ENCODE measurements around the gene MYO1B. TPM values are rescaled to one million over a fixed set of nuclear protein-coding genes. Genes with fewer than 3 reads are reported as not detected.

Gene MYO1B
- polyA plus RNA-seq, 3 donors = 0.01 TPM; not detected in 2

DNA sequence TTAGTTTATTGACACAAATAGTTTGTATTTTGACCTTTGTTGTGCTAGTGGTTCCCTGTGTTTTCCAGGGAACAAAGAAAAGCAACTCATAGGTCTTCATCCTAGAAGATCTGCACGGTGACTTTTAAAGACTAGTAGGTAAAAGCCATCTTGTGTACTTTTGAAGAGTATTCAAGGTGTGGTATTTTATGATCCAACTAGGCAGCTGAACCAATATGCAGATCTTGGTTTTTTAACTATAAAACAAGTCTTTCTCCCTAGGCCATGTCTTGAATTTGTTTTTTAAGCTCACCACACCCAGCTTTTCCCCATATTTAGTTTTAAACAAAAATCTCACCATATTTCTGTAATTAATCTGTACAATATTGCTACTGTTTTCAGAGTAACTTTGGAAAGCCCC lies 30.0 kb upstream of the MYO1B start:
- Histone ChIP-seq H3K27ac (ENCODE audit: low read depth in 1 of 2, low read length in 2 of 2) (no peak overlapping the region), H4K20me1 (ENCODE audit: insufficient read depth, low read length) (no peaks in the 10 kb centered on the region), H2AFZ (ENCODE audit: insufficient read depth, low read depth, low read length, poor library complexity, severe bottlenecking) (no peak overlapping the region), H3K36me3 (replicated peaks in 1 of 2; ENCODE audit: control insufficient read depth in 1 of 2, insufficient read depth in 2 of 2, low read length in 2 of 2) (no peaks in the 10 kb centered on the region), H3K4me1 (ENCODE audit: control insufficient read depth in 1 of 2, insufficient read depth in 2 of 2, low read length in 2 of 2) (no peaks in the 10 kb centered on the region), H3K4me3 (replicated peaks in 1 of 3; ENCODE audit: low read depth in 2 of 3, low read length in 3 of 3) (no peak overlapping the region), H3K9me3 (replicated peaks in 1 of 2; ENCODE audit: control insufficient read depth in 1 of 2, insufficient read depth in 1 of 2, low read length in 2 of 2) (no peaks in the 10 kb centered on the region), H3K27me3 (ENCODE audit: control insufficient read depth in 2 of 2, insufficient read depth in 2 of 2, low read length in 2 of 2) (no peaks in the 10 kb centered on the region), H3K9ac (ENCODE audit: insufficient read depth, low read length, poor library complexity, severe bottlenecking) (no peak overlapping the region), H3K79me2 (ENCODE audit: insufficient read depth, low read length) (no peaks in the 10 kb centered on the region), H3K4me2 (replicated peaks; ENCODE audit: extremely low read depth, low read length, poor library complexity, severe bottlenecking) (no peak overlapping the region)
- Mint-ChIP-seq H3K27me3 (ENCODE audit: low read depth in 3 of 3) (peaks cover 0 to 1% (median 0%) of the 10 kb centered on the region in 3 donors), H3K4me3 (no peak overlapping the region), H3K4me1 (no peaks in the 10 kb centered on the region), H3K9me3 (peaks cover 0 to 10% (median 1%) of the 10 kb centered on the region in 7 donors), H3K36me3 (no peaks in the 10 kb centered on the region), H3K27ac (no peak overlapping the region)
- no peak for DNase-seq
- TF ChIP-seq, protein P1, sequence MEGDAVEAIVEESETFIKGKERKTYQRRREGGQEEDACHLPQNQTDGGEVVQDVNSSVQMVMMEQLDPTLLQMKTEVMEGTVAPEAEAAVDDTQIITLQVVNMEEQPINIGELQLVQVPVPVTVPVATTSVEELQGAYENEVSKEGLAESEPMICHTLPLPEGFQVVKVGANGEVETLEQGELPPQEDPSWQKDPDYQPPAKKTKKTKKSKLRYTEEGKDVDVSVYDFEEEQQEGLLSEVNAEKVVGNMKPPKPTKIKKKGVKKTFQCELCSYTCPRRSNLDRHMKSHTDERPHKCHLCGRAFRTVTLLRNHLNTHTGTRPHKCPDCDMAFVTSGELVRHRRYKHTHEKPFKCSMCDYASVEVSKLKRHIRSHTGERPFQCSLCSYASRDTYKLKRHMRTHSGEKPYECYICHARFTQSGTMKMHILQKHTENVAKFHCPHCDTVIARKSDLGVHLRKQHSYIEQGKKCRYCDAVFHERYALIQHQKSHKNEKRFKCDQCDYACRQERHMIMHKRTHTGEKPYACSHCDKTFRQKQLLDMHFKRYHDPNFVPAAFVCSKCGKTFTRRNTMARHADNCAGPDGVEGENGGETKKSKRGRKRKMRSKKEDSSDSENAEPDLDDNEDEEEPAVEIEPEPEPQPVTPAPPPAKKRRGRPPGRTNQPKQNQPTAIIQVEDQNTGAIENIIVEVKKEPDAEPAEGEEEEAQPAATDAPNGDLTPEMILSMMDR (IDR thresholded peaks at IDR 0.05) = no peak
- intact Hi-C loops (cut with micrococcal nuclease) = no loop called here
- no CpG with 5 or more reads among the region's 1 CpG for WGBS (ENCODE audit: insufficient coverage)

DNA sequence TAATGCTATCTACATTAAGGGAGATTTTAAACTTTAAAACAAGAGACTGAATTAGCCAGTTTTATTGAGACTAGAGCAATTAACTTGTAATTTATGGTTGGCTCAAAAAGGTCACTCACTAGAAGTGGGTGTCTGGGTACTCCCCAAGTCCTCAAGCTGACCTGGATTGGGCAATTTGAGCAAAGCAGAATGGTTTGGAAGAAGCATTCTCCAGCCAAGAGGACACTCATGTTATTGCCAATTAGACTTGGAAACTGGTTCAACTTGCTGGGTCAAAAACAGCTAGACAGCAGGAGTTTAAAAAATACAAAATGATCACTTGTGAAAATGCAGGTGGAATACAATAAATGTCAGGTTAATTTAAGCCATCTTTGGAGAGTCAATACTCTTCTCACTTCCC lies 29.5 kb upstream of the MYO1B start:
- Histone ChIP-seq H3K4me1 (ENCODE audit: control insufficient read depth in 1 of 2, insufficient read depth in 2 of 2, low read length in 2 of 2) (no peaks in the 10 kb centered on the region), H3K79me2 (ENCODE audit: insufficient read depth, low read length) (no peaks in the 10 kb centered on the region), H3K36me3 (replicated peaks in 1 of 2; ENCODE audit: control insufficient read depth in 1 of 2, insufficient read depth in 2 of 2, low read length in 2 of 2) (no peaks in the 10 kb centered on the region), H2AFZ (ENCODE audit: insufficient read depth, low read depth, low read length, poor library complexity, severe bottlenecking) (no peak overlapping the region), H4K20me1 (ENCODE audit: insufficient read depth, low read length) (no peaks in the 10 kb centered on the region), H3K9me3 (replicated peaks in 1 of 2; ENCODE audit: control insufficient read depth in 1 of 2, insufficient read depth in 1 of 2, low read length in 2 of 2) (no peaks in the 10 kb centered on the region), H3K9ac (ENCODE audit: insufficient read depth, low read length, poor library complexity, severe bottlenecking) (no peak overlapping the region), H3K27me3 (ENCODE audit: control insufficient read depth in 2 of 2, insufficient read depth in 2 of 2, low read length in 2 of 2) (no peaks in the 10 kb centered on the region), H3K4me3 (replicated peaks in 1 of 3; ENCODE audit: low read depth in 2 of 3, low read length in 3 of 3) (no peak overlapping the region), H3K27ac (ENCODE audit: low read depth in 1 of 2, low read length in 2 of 2) (no peak overlapping the region), H3K4me2 (replicated peaks; ENCODE audit: extremely low read depth, low read length, poor library complexity, severe bottlenecking) (no peak overlapping the region)
- Mint-ChIP-seq H3K27ac (no peak overlapping the region), H3K9me3 (peaks cover 0 to 7% (median 1%) of the 10 kb centered on the region in 7 donors), H3K36me3 (no peaks in the 10 kb centered on the region), H3K27me3 (ENCODE audit: low read depth in 3 of 3) (peaks cover 0 to 1% (median 0%) of the 10 kb centered on the region in 3 donors), H3K4me3 (no peak overlapping the region), H3K4me1 (no peaks in the 10 kb centered on the region)
- intact Hi-C loops (cut with micrococcal nuclease) = no loop called here
- TF ChIP-seq, protein P1 (IDR thresholded peaks at IDR 0.05) = no peak
- no peak for DNase-seq

Data from CD14-positive monocyte (primary cell).